Coronary artery (tissue), 2 donors: Measurements from ENCODE around the gene PRSS38.
"Not testable (repeated sequence)": the region's sequence is repeated elsewhere in the genome, so short reads cannot be mapped to it uniquely, and the experiment has no call there.

Experiments
- DNase-seq: peaks from one replicate; pipeline ENCODE4 v3.0.0-alpha.2; 2017; ENCODE audit warnings: low spot score
- H3K27ac ChIP-seq, 2 donors: fragments of 200-600 bp; sonication (generic); one replicate each; pipeline ENCODE4 v1.5.1; 2016 to 2019
- H3K4me3 ChIP-seq: fragments of 200-600 bp; sonication (generic); 2 replicates; pipeline ENCODE4 v1.5.1; 2016; ENCODE audit warnings: mild to moderate bottlenecking, moderate library complexity
- TF ChIP-seq, protein P1 (sequence below): fragments of 200-600 bp; sonication (generic); IDR thresholded peaks from one replicate; pipeline ENCODE4 v1.5.1; 2019; ENCODE audit warnings: antibody characterized with exemption

Gene PRSS38

DNA sequence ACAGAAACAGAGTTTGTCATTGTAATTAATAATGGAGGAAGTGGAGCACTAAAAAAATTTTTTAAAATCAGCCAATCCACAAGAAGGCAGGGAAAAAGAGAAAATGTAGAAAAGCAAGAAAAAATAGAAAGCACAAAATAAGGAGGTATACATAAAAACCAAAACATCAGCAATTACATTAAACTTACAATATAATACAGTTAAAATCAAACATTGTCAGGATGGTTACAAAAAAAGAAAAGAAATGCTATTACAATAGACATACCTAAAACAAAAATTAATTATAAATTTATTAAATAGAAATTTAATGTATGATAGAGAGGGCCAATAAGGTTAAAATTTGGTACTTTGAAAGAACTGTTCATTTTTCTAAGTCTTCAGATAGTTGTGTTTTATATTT, 38.7 kb downstream of the PRSS38 start:
- DNase-seq: no peak
- TF ChIP-seq, protein P1, sequence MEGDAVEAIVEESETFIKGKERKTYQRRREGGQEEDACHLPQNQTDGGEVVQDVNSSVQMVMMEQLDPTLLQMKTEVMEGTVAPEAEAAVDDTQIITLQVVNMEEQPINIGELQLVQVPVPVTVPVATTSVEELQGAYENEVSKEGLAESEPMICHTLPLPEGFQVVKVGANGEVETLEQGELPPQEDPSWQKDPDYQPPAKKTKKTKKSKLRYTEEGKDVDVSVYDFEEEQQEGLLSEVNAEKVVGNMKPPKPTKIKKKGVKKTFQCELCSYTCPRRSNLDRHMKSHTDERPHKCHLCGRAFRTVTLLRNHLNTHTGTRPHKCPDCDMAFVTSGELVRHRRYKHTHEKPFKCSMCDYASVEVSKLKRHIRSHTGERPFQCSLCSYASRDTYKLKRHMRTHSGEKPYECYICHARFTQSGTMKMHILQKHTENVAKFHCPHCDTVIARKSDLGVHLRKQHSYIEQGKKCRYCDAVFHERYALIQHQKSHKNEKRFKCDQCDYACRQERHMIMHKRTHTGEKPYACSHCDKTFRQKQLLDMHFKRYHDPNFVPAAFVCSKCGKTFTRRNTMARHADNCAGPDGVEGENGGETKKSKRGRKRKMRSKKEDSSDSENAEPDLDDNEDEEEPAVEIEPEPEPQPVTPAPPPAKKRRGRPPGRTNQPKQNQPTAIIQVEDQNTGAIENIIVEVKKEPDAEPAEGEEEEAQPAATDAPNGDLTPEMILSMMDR: no peak

DNA sequence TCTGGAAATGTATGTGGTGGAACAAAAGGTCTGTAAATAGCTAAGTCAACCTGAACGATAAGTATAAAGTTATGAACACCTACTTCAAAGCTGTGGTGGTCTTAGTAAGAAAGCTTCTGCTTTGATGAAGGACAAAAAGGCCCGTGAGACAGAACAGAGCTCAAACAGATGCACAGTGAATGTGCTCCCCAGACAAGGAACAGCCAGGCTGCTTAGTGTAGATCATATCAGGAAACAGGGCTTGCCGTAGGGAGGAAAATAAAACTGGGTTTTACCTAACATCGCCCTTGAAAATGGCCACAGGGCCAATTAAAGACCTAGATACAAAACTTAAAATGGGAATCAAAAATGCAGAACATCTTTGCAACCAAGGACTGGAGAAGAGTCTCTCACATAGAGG, 40.2 kb downstream of the PRSS38 start:
- Histone ChIP-seq H3K27ac (no peak overlapping the region), H3K4me3 (no peak overlapping the region)
- no peak for DNase-seq
- TF ChIP-seq, protein P1: no peak

More for the DNA sequence above, 38.7 kb downstream of the PRSS38 start:
- no peak overlapping the region for H3K27ac ChIP-seq
- no peak overlapping the region for H3K4me3 ChIP-seq

DNA sequence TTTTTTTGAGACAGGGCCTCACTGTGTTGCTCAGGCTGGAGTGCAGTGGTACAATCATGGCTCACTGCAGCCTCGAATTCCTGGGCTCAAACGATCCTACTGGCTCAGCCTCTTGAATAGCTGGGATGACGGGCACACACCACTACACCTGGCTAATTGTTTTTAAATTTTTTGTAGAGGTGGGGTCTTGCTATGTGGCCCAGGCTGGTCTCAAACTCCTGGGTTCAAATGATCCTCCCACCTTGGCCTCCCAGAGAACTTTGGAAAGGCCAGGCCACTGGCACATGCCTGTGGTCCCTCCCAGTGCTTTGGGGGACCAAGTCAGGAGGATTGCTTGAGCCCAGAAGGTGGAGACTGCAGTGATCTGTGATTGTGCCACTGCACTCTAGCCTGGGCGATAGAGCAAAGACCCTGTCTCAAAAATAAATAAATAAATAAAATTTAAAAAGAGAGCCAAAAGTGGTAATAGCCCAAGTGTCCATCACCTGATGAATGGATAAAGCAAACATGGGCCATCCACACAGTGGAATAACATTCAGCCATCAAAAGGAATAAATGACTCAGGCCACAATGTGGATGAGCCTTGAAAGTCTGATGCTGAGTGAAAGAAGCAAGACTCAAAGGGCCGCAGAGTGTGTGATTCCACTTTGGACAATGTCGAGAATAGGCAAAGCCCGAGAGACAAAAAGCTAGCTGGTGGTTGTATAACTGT, 40.8 kb downstream of the PRSS38 start:
- DNase-seq: no peak
- TF ChIP-seq, protein P1: no peak
- Histone ChIP-seq H3K4me3 (no peak overlapping the region), H3K27ac (no peak overlapping the region)

DNA sequence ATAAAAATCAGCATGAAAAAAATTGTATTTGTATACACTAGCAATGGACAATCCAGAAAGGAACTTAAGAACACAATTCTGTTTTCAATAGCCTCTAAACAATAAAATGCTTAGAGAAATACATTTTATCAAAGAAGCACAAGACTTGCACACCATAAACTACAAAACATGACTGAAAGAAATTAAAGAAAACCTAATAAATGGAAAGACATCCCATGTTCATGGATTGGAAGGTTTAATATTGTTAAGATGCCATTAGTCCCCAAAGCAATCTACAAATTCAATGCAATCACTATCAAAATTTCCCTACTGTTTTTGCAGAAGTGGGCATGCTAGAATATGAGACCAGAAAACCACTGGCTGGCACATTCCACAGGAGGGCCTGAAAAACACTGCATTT, 49.4 kb downstream of the PRSS38 start:
- Histone ChIP-seq H3K4me3 (no peak overlapping the region), H3K27ac (no peak overlapping the region)
- DNase-seq: no peak
- TF ChIP-seq, protein P1: no peak

DNA sequence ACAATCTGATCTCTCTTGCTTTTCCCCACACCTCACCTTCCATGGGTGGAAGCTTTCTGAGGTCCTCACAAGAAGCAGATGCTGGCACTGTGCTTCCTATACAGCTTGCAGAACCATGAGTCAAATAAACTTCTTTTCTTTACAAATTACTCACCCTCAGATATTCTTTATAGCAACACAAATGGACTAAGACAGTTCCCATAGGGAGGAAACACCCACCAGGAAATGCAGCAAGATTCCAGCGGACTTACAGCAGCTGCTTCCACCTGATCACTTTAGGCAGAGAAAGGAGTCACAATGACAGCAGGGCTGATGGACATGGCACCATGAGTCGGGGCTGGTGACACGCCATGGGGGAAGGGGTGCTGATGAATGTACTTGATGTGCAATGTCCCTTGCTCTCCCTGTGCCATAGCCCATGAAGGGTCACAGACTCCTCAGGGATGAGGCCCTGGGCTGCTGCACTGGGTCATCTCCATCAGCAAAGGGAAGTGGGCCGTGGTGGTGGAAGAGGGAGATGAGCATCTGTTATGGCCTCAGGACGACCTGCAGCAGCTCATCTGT, 53.9 kb downstream of the PRSS38 start:
- no peak for DNase-seq
- no peak overlapping the region for H3K4me3 ChIP-seq
- H3K27ac ChIP-seq: no peak overlapping the region
- TF ChIP-seq, protein P1: no peak

DNA sequence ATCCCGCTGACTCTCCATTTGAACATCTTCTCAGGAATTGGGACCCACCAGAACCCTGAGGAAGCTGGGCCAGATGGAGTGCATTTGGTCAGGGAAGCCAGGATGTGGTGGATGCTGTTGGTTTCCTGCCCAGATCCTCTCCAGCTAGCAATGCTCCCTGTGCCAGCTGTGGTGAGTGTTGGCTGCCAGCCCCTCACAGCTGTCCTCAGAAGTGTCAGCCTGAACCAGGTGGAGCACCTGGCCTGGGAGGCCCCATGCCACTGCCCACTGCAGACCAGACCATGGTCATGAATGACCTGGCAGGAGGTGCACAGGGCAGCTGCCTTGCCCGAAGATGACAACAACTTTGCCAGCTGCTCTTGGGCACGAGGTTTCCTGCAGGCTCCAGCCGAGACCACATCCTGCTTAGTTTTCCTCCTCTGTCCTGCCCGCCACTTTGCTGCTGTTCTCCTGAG, 54.4 kb downstream of the PRSS38 start:
- no peak for DNase-seq
- Histone ChIP-seq H3K4me3 (no peak overlapping the region), H3K27ac (no peak overlapping the region)
- TF ChIP-seq, protein P1: no peak

DNA sequence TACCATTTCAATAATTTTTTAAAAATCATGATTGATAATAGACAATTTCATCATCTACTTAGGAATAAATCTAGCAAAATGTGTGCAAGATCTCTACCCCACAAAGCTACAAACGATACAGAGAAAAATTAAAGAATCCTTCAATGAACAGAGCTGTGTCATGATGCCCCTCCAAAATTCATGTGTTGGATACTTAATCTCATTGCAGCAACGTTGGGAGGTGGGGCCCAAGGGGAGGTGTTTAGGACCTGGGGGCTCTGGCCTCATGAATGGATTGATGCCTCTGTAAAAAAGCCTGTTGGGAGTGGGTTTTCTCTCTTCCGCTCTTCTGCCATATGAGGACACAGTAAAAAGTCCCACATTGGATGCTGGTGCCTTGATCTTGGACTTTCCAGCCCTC, 54.9 kb downstream of the PRSS38 start:
- Histone ChIP-seq H3K4me3 (no peak overlapping the region), H3K27ac (no peak overlapping the region)
- DNase-seq: no peak
- TF ChIP-seq, protein P1: no peak

DNA sequence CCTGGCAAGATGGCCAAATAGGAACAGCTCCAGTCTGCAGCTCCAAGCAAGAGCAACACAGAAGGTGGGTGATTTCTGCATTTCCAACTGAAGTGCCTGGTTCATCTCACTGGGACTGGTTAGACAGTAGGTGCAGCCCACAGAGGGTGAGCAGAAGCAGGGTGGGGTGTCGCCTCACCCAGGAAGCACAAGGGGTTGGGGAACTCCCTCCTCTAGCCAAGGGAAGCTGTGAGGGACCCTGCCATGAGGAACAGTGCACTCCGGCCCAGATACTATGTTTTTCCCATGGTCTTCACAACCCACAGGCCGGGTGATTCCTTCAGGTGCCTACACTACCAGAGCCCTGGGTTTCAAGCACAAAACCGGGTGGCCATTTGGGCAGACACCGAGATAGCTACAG, 56.4 kb downstream of the PRSS38 start:
- H3K4me3 ChIP-seq: not testable (repeated sequence)

DNA sequence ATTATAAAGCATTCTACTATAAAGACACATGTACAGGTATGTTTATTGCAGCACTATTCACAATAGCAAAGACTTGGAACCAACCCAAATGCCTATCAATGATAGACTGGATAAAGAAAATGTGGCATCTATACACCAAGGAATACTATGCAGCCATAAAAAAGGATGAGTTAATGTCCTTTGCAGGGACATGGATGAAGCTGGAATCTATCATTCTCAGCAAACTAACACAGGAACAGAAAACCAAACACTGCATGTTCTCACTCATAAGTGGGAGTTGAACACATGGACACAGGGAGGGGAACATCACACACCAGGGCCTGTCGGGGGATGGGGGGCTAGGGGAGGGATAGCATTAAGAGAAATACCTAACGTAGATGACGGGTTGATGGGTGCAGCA, 62.3 kb downstream of the PRSS38 start:
- not testable (repeated sequence) for H3K27ac ChIP-seq, H3K4me3 ChIP-seq, DNase-seq

More for the DNA sequence above, 56.4 kb downstream of the PRSS38 start:
- DNase-seq, H3K27ac ChIP-seq: not testable (repeated sequence)
